Heart left ventricle (tissue), 16 donors: ENCODE data around the gene KCNJ4. TPM values are rescaled to one million over a fixed set of nuclear protein-coding genes. Genes with fewer than 3 reads are reported as not detected.
"Not testable (repeated sequence)": the region's sequence is repeated elsewhere in the genome, so short reads cannot be mapped to it uniquely, and the experiment has no call there.

Experiments used
- ATAC-seq, 4 donors: fragments of 200-7000 bp; cut with Tn5 transposase; one replicate each; pipeline ENCODE4 v1.9.1; 2020 to 2022; ENCODE audit warnings: moderate library complexity in 4 of 4, mild to moderate bottlenecking in 3 of 4, moderate number of reproducible peaks in 1 of 4
- DNase-seq, 5 donors: peaks; one replicate each; pipeline ENCODE4 v3.0.0-alpha.2; 2020
- H3K27ac ChIP-seq, 12 donors: fragments of 200-600 bp; sonication (generic) in 4 of 12; one replicate each; pipeline versions ENCODE4 v1.5.0 to v1.8.0; 2016 to 2022; ENCODE audit warnings: mild to moderate bottlenecking in 2 of 12
- H3K27me3 ChIP-seq, 9 donors: fragments of 200-600 bp; sonication (generic) in 2 of 9; one replicate each; pipeline versions ENCODE4 v1.5.1 to v1.8.0; 2016 to 2022; ENCODE audit warnings: mild to moderate bottlenecking in 3 of 9
- H3K36me3 ChIP-seq, 9 donors: fragments of 200-600 bp; sonication (generic) in 2 of 9; one replicate each; pipeline versions ENCODE4 v1.5.0 to v1.8.0; 2018 to 2022; ENCODE audit warnings: mild to moderate bottlenecking in 2 of 9
- H3K4me1 ChIP-seq, 12 donors: fragments of 200-600 bp; sonication (generic) in 4 of 12; one replicate each; pipeline versions ENCODE4 v1.5.0 to v1.8.0; 2016 to 2022; ENCODE audit warnings: mild to moderate bottlenecking in 3 of 12
- H3K4me3 ChIP-seq, 12 donors: fragments of 200-600 bp; sonication (generic) in 4 of 12; one replicate each; pipeline versions ENCODE4 v1.5.0 to v1.8.0; 2017 to 2022; ENCODE audit warnings: mild to moderate bottlenecking in 9 of 12, moderate library complexity in 4 of 12
- H3K9me3 ChIP-seq, 12 donors: fragments of 200-600 bp; sonication (generic) in 4 of 12; one replicate each; pipeline versions ENCODE4 v1.5.0 to v1.8.0; 2016 to 2022; ENCODE audit warnings: mild to moderate bottlenecking in 1 of 12
- POLR2A ChIP-seq, 2 donors: fragments of 450-650 bp; IDR thresholded peaks; one replicate each; pipeline ENCODE4 v1.6.1; 2017; ENCODE audit warnings: antibody characterized with exemption in 2 of 2, mild to moderate bottlenecking in 2 of 2, moderate library complexity in 2 of 2
- WGBS, 4 donors: extraction: QIAGEN DNeasy Blood & Tissue Kit in 2 of 4; methylation state at CpG; one replicate each; pipeline versions ENCODE4 v1.1.5 to v1.1.7; 2013 to 2018; 5-methylcytosine and 5-hydroxymethylcytosine counted together
- intact Hi-C, 10 donors: fragments of 100-400 bp; cut with DNase I; formaldehyde crosslinking; loops; one replicate each; pipeline versions ENCODE4 v1.11.1 to v1.14.2; 2022
- polyA plus RNA-seq, 2 donors: library from polyadenylated mRNA; stranded (reverse); fragments of 200-250 nt; gene quantifications; one replicate each; pipeline ENCODE4 v1.2.3, GENCODE V29; 2013
- total RNA-seq, 9 donors: library from RNA; depleted of rRNA in 2 of 9; stranded (reverse); fragments of >200 nt in 2 of 9; fragmentation: NEBNext Ultra II Directional in 3 of 9; extraction: Animal tissue kit (Norgen Biotek cat#: 25700) in 3 of 9; gene quantifications; one replicate each; pipeline versions ENCODE4 v1.1.0 to v1.2.4, GENCODE V29; 2016 to 2023
- TF ChIP-seq, protein P1 (sequence below), 12 donors: fragments of 200-600 bp; sonication (generic) in 4 of 12; IDR thresholded peaks; one replicate each; pipeline versions ENCODE4 v1.5.0 to v1.8.0; 2018 to 2022; ENCODE audit warnings: antibody characterized with exemption in 12 of 12, mild to moderate bottlenecking in 5 of 12
- donor health status: ischemic (EF 13 %, LVEDD 7.1; RV severe dilation, severe dysfunction).
- donor health status: healthy with polysubstance abuse.
- donor health status: DM: no; HTN: yes; CAD: no.
- donor health status: DM: no; HTN: no; CAD: no.
- donor health status: ischemic (EF 25% LVEDD 6.9; RV normal size, moderate dysfunction).
- donor health status: ischemic (EF 25% LVEDD 5.7; RV mildly dilated, moderate dysfunction).
- donor health status: healthy.
- donor health status: DM: yes; HTN: yes; CAD: no.
- donor health status: ischemic (EF 35%, LVEDD 5.7; RV mildly dilated, moderate dysfunction).
- donor health status: nonischemic (EF 11% LVEDD 7.7; RV severe dilation, severe dysfunction).
- donor health status: DM: yes; HTN: yes; CAD: no.
- donor health status: PGD.
- donor health status: ischemic (EF 29% LVEDD 5.4; RV normal size, mild dysfunction).
- donor health status: nonischemic (EF 23%, LVEDD 6.1; RV moderate dilation, normal function).

KCNJ4 gene
- total and polyA plus RNA-seq, 11 donors, result 14.5 to 85.5 (median 39.7) TPM

DNA sequence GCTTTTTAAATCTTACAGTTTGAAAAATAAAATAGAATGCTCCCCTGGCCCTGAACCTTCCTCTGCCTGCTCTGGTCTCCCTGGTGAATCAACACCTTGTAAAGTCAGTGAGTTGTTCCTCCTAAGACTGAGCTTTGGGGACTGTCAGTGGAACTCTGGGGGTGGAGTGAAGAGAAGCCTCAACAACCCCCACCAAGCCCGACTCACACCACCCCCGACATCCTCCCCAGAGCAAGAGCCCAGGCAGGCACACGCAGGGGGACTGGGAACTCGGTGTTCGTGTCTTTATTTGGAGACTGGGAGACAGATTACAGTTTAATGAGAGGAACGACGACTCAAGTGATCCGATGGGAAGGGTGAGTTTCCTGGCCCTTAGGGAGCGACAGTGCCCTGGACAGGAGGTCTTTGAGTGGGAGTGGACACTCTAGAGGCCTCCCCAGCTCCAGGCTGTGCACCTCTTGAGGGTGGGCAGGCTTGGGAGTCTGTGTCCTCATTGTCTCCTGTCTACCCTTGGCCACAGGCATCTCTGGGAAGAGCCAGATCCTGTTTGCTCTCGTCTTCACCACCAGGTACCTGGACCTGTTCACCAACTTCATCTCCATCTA, 19.1 kb upstream of the KCNJ4 start:
- Histone ChIP-seq H3K4me3 (no peak overlapping the region), H3K4me1 (peaks cover 0 to 3% (median 0%) of the 10 kb centered on the region in 12 donors), H3K27ac (no peak overlapping the region), H3K9me3 (no peaks in the 10 kb centered on the region), H3K36me3 (peaks cover 0 to 30% (median 4%) of the 10 kb centered on the region in 9 donors), H3K27me3 (no peaks in the 10 kb centered on the region)
- DNase-seq, result peak in 1 of 5 donors; percentile 16
- TF ChIP-seq, protein P1, sequence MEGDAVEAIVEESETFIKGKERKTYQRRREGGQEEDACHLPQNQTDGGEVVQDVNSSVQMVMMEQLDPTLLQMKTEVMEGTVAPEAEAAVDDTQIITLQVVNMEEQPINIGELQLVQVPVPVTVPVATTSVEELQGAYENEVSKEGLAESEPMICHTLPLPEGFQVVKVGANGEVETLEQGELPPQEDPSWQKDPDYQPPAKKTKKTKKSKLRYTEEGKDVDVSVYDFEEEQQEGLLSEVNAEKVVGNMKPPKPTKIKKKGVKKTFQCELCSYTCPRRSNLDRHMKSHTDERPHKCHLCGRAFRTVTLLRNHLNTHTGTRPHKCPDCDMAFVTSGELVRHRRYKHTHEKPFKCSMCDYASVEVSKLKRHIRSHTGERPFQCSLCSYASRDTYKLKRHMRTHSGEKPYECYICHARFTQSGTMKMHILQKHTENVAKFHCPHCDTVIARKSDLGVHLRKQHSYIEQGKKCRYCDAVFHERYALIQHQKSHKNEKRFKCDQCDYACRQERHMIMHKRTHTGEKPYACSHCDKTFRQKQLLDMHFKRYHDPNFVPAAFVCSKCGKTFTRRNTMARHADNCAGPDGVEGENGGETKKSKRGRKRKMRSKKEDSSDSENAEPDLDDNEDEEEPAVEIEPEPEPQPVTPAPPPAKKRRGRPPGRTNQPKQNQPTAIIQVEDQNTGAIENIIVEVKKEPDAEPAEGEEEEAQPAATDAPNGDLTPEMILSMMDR (IDR thresholded peaks at IDR 0.05), result no peak
- no peak for TF ChIP-seq POLR2A (IDR thresholded peaks at IDR 0.05)
- intact Hi-C loops, result no loop called here
- WGBS, 4 donors, result 68 to 83% (median 72%) methylated on average over 10 of the region's 10 CpGs
- no peak for ATAC-seq

DNA sequence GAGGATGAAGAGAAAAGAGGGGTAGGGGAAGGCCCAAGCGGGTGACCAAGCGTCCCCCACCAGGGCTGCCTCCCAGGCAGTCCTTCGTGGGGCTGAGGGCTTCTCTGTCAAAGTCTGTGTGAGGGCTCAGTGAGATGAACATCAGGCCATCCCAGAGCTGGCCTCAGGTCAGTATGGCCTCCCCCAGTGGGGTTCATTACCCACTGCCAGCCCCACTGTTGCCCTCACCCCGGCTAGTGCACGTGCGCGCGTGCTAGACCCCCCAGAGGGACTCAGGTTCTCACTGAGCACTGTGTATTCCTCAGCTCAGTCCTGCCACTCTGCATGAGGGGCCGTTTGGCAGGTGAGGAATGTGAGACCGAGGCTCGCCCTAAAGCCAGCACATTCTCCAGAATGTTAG, 16.2 kb upstream of the KCNJ4 start:
- H3K4me3 ChIP-seq, result no peak overlapping the region
- no peak for DNase-seq

DNA sequence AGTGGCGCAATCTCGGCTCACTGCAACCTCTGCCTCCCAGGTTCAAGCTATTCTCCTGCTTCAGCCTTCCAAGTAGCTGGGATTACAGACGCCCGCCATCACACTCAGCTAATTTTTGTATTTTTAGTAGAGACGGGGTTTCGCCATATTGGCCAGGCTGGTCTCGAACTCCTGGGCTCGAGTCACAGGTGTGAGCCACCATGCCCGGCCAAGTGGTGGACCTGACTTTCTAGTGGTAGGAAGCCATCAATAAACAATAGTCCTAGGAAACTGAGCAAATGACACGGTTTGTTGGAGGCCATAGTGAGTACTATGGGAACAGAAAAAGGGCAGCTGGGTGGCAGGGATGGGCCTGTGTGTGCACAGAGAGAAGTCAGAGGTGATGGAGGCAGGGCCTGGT, 15.2 kb upstream of the KCNJ4 start:
- peaks cover 0 to 20% (median 11%) of the 10 kb centered on the region in 12 donors for H3K4me1 ChIP-seq
- DNase-seq, result peak in 1 of 5 donors; percentile 43
- peaks cover 0 to 16% (median 0%) of the 10 kb centered on the region in 9 donors for H3K27me3 ChIP-seq
- H3K36me3 ChIP-seq, intact Hi-C loops, H3K27ac ChIP-seq, H3K4me3 ChIP-seq, ATAC-seq, H3K9me3 ChIP-seq: not testable (repeated sequence)
- WGBS, 4 donors, result 92 to 96% (median 95%) methylated on average over 10 of the region's 10 CpGs

More for the DNA sequence above, 16.2 kb upstream of the KCNJ4 start:
- intact Hi-C loops, result no loop called here
- H3K27me3 ChIP-seq, result peaks cover 0 to 16% (median 0%) of the 10 kb centered on the region in 9 donors
- no peak for TF ChIP-seq POLR2A (IDR thresholded peaks at IDR 0.05)
- TF ChIP-seq, protein P1 (IDR thresholded peaks at IDR 0.05), result no peak
- no peaks in the 10 kb centered on the region for H3K9me3 ChIP-seq
- no peak for ATAC-seq
- WGBS, 4 donors, result 89 to 92% (median 91%) methylated on average over 9 to 11 of the region's 11 CpGs
- no peak overlapping the region for H3K27ac ChIP-seq
- peaks cover 0 to 20% (median 11%) of the 10 kb centered on the region in 12 donors for H3K4me1 ChIP-seq
- peaks cover 0 to 11% (median 0%) of the 10 kb centered on the region in 9 donors for H3K36me3 ChIP-seq

DNA sequence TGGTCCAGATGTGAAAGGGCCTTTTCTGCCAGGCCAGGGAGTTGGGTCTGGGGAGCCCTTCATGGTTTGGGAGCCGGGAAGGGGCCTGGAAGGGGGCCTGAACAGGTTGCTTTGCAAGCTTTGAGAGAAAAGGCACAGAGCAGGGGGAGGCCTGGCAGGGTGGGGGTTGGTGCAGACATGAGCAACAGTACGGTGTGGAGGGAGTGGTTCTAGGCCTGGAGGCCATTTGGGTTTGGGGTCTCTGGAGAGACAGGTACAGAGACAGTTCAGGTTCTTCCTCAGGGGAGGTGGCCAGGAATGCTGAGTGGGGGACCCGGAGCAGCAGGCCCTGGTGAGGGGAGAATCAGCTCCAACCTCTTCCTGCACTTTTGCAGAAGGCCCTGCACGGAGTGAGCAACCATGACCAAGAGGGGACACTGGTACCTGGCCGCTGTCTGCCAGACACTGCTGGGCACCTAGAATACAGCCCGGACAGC, 14.3 kb upstream of the KCNJ4 start:
- Histone ChIP-seq H3K4me1 (peaks cover 0 to 20% (median 11%) of the 10 kb centered on the region in 12 donors), H3K9me3 (no peaks in the 10 kb centered on the region), H3K36me3 (no peaks in the 10 kb centered on the region), H3K27me3 (peaks cover 0 to 16% (median 0%) of the 10 kb centered on the region in 9 donors), H3K4me3 (peak overlapping the region in 5 of 12 donors; percentile 60 to 85 (median 75)), H3K27ac (no peak overlapping the region)
- ATAC-seq (no peak), DNase-seq (peak in 1 of 5 donors; percentile 32)
- TF ChIP-seq, protein P1 (IDR thresholded peaks at IDR 0.05), result no peak
- WGBS, 4 donors, result 93 to 97% (median 95%) methylated on average over 6 of the region's 6 CpGs
- intact Hi-C loops, result loop anchor here in 5 of 10 donors (5.0 to 10.0 kb wide), 3 partner anchors 33 to 95 kb away; partner anchors contain the start of gene DDX17 (in 1 of the 5)
